Esophagus muscularis mucosa (tissue), 3 donors: Measurements from ENCODE around the gene DRD1.
"Not testable (repeated sequence)": the region's sequence is repeated elsewhere in the genome, so short reads cannot be mapped to it uniquely, and the experiment has no call there.

ENCODE experiments used
- CTCF ChIP-seq, 3 experiments: fragments of 200-600 bp in 2 of 3; fragments of 450-650 bp in 1 of 3; sonication (generic) in 2 of 3; IDR thresholded peaks; one replicate each; pipeline ENCODE4 v1.5.1; 2017 to 2019; ENCODE audit warnings: antibody characterized with exemption in 3 of 3, mild to moderate bottlenecking in 2 of 3, moderate library complexity in 1 of 3
- POLR2A ChIP-seq: fragments of 450-650 bp; IDR thresholded peaks from one replicate; pipeline ENCODE4 v1.6.1; 2017; ENCODE audit warnings: antibody characterized with exemption, moderate library complexity, mild to moderate bottlenecking, low read depth

DNA sequence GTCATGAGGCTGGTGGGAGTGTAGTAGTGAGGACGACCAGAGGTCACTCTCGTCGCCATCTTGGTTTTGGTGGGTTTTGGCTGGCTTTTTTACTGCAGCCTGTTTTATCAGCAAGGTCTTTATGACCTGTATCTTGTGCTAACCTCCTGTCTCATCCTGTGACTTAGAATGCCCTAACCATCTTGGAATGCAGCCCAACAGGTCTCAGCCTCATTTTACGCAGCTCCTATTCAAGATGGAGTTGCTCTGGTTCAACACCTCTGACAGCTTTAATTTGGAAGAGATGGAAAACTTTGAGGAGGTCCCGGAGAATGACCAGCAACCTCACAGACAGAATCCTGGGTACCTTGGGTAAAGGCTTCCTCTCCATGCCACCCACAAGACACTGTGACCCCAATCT, 10.4 kb upstream of the DRD1 start:
- TF ChIP-seq POLR2A; CTCF (IDR thresholded peaks at IDR 0.05): not testable (repeated sequence)
